SJSA1 (cell line): ENCODE measurements around the gene ERN2. TPM values are rescaled to one million over a fixed set of nuclear protein-coding genes. Genes with fewer than 3 reads are reported as not detected.
"Not testable (repeated sequence)": the region's sequence is repeated elsewhere in the genome, so short reads cannot be mapped to it uniquely, and the experiment has no call there.

Source experiments
- DNase-seq, 2 experiments: peaks; one replicate each; pipeline ENCODE4 v3.0.0-alpha.2; 2015 to 2020; ENCODE audit warnings: low spot score in 2 of 2, low read depth in 1 of 2
- H3K27ac ChIP-seq: fragments of 250-450 bp; sonication (Bioruptor Pico); 2 replicates; pipeline ENCODE4 v1.5.1; 2020; ENCODE audit warnings: mild to moderate bottlenecking, moderate library complexity
- H3K27me3 ChIP-seq: fragments of 250-450 bp; sonication (Bioruptor Pico); replicated peaks from 2 replicates; pipeline ENCODE4 v1.5.1; 2020; ENCODE audit warnings: mild to moderate bottlenecking, moderate library complexity
- H3K36me3 ChIP-seq: fragments of 250-450 bp; sonication (Bioruptor Pico); 2 replicates; pipeline ENCODE4 v1.5.1; 2020; ENCODE audit warnings: mild to moderate bottlenecking
- H3K4me1 ChIP-seq: fragments of 250-450 bp; sonication (Bioruptor Pico); replicated peaks from 2 replicates; pipeline ENCODE4 v1.6.1; 2021; ENCODE audit warnings: mild to moderate bottlenecking
- H3K4me3 ChIP-seq: fragments of 250-450 bp; sonication (Bioruptor Pico); 2 replicates; pipeline ENCODE4 v1.5.1; 2020; ENCODE audit warnings: mild to moderate bottlenecking
- H3K9me3 ChIP-seq: fragments of 250-450 bp; sonication (Bioruptor Pico); replicated peaks from 2 replicates; pipeline ENCODE4 v1.5.1; 2020; ENCODE audit warnings: mild to moderate bottlenecking
- total RNA-seq: library from RNA; depleted of rRNA; stranded (reverse); fragments of >200 nt; shearing (Covaris generic); gene quantifications from 2 replicates; pipeline ENCODE4 v1.2.3, GENCODE V29; 2014; rRNA removed

The ERN2 gene
- total RNA-seq = not detected in 2 replicates

- H3K4me3 ChIP-seq = no peak within 1 kb of the TSS
- no peak for DNase-seq
These were observed at the start of gene ERN2 for GRCh38 chr16:23712976-23713375. Gene ERN2, minus strand, starts transcription at chr16:23713222. Its CDS starts 35 bp downstream, at chr16:23713187.

GRCh38 chr16:23757937-23758619 is 45.1 kb upstream of the ERN2 start:
- DNase-seq = no peak
- H3K27ac ChIP-seq = no peak overlapping the region

More at GRCh38 chr16:23712976-23713375, at the start of gene ERN2:
- Histone ChIP-seq H3K27ac (no peak within 1 kb of the TSS), H3K27me3 (no peaks in the 10 kb centered on the region; the same call in 1 of the 2 replicates), H3K9me3 (peaks cover 2% of the 10 kb centered on the region; the same call in 1 of the 2 replicates), H3K36me3 (no peaks in the 10 kb centered on the region), H3K4me1 (no peaks in the 10 kb centered on the region)

GRCh38 chr16:23757116-23757515 is 44.1 kb upstream of the ERN2 start:
- DNase-seq = no peak
- H3K27ac ChIP-seq = no peak overlapping the region
- 0 out of 2 replicates have a peak, but pooled peaks cover 4% of the 10 kb centered on the region for H3K9me3 ChIP-seq
- H3K4me1 ChIP-seq = no peaks in the 10 kb centered on the region
- no peaks in the 10 kb centered on the region for H3K27me3 ChIP-seq
- H3K36me3 ChIP-seq = no peaks in the 10 kb centered on the region
- H3K4me3 ChIP-seq = no peak overlapping the region

More at GRCh38 chr16:23757937-23758619, 45.1 kb upstream of the ERN2 start:
- no peaks in the 10 kb centered on the region for H3K36me3 ChIP-seq
- H3K9me3 ChIP-seq = 0 out of 2 replicates have a peak, but pooled peaks cover 4% of the 10 kb centered on the region
- no peaks in the 10 kb centered on the region for H3K4me1 ChIP-seq
- H3K4me3 ChIP-seq = no peak overlapping the region
- no peaks in the 10 kb centered on the region for H3K27me3 ChIP-seq

DNA sequence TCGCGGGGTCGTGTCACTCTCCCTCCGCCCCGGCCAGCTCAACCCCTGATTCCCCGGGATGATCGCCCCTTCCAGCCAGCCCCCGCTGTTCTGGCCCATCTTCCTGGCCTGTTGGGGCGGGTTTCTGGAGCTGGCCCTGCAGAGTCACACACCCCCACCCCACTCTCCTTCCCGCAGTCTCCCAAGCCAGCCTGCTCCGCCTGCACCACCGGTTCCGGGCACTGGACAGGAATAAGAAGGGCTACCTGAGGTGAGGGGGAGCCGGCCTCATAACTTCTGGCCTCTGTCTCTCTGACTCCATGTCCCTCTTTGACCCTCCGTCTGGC is 42.4 kb upstream of the ERN2 start:
- H3K27ac ChIP-seq = no peak overlapping the region
- no peaks in the 10 kb centered on the region for H3K4me1 ChIP-seq

GRCh38 chr16:23754594-23755483 is 41.8 kb upstream of the ERN2 start, which contains the start of gene CHP2:
Gene CHP2, plus strand, starts transcription at chr16:23755026. Its CDS starts 24 bp downstream, at chr16:23755050.
- Histone ChIP-seq H3K4me1 (no peaks in the 10 kb centered on the region), H3K4me3 (no peak within 1 kb of the TSS), H3K9me3 (0 out of 2 replicates have a peak, but pooled peaks cover 4% of the 10 kb centered on the region), H3K27me3 (no peaks in the 10 kb centered on the region), H3K27ac (no peak within 1 kb of the TSS), H3K36me3 (no peaks in the 10 kb centered on the region)
- DNase-seq = no peak

More for the DNA sequence above, 42.4 kb upstream of the ERN2 start:
- Histone ChIP-seq H3K36me3 (no peaks in the 10 kb centered on the region), H3K4me3 (no peak overlapping the region), H3K27me3 (no peaks in the 10 kb centered on the region), H3K9me3 (0 out of 2 replicates have a peak, but pooled peaks cover 4% of the 10 kb centered on the region)
- DNase-seq = no peak

DNA sequence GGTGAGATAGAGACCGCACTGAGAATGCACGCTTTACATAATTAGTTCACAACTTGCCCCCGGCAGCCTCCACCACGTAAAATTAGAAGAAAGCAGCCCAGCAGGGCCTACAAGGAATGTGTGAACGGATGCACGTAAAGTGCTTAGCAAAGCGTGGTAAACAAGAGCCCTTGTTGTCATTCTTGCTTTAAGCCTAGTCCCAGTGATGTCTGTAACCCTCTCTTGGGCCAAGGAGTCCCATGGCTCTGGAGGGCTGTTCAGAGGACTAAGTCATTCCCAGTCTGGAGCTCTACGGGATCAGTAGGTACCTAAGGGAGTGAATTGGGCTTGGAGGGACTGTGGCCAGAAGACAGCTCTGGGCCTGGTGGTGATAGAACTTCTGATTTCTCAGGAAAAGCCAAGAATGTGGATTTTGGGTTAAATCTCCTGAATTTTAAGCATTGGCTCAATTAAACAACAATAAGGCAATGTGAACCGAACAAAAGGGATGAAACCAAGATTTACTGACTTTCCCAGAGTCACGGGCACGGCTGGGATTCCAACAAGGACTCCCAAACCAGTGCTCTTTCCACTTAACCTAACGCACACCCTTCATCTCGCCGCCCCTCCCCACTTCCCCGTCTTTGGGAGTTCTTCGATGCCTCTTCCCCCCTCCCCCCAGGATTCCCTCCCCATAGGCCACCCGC is 41.0 kb upstream of the ERN2 start:
- no peaks in the 10 kb centered on the region for H3K27me3 ChIP-seq
- H3K27ac ChIP-seq = no peak overlapping the region
- H3K4me1 ChIP-seq = no peaks in the 10 kb centered on the region

GRCh38 chr16:23751053-23751452 is 38.0 kb upstream of the ERN2 start:
- not testable (repeated sequence) for H3K9me3 ChIP-seq, H3K4me1 ChIP-seq, H3K27ac ChIP-seq, H3K4me3 ChIP-seq, H3K27me3 ChIP-seq, H3K36me3 ChIP-seq, DNase-seq

More for the DNA sequence above, 41.0 kb upstream of the ERN2 start:
- no peak overlapping the region for H3K4me3 ChIP-seq
- DNase-seq = no peak
- no peaks in the 10 kb centered on the region for H3K36me3 ChIP-seq
- H3K9me3 ChIP-seq = 0 out of 2 replicates have a peak, but pooled peaks cover 4% of the 10 kb centered on the region

DNA sequence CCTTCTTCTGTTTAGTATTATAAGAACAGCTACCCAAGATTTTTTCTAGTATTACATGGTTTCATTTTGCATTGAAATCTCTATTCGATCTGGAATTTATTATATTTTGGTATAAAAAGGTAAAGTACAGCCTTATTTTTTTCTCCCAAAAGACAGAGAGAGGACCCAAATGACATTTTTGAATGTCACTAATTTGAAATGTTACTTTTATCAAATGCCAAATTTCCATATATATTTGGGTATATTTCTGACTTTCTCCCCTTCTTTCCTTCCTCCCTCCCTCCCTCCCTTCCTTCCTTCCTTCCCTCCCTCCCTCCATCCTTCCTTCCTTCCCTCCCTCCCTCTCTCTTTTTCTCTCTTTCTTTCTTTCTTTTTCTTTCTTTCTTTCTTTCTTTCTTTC is 35.6 kb upstream of the ERN2 start:
- no peaks in the 10 kb centered on the region for H3K9me3 ChIP-seq
- H3K4me3 ChIP-seq = no peak overlapping the region
- no peaks in the 10 kb centered on the region for H3K36me3 ChIP-seq
- H3K4me1 ChIP-seq = no peaks in the 10 kb centered on the region
- no peak overlapping the region for H3K27ac ChIP-seq
- no peaks in the 10 kb centered on the region for H3K27me3 ChIP-seq
- DNase-seq = no peak

GRCh38 chr16:23745263-23745662 is 32.2 kb upstream of the ERN2 start:
- DNase-seq = no peak
- no peaks in the 10 kb centered on the region for H3K27me3 ChIP-seq
- H3K4me1 ChIP-seq = no peaks in the 10 kb centered on the region
- no peaks in the 10 kb centered on the region for H3K36me3 ChIP-seq
- no peak overlapping the region for H3K4me3 ChIP-seq
- no peaks in the 10 kb centered on the region for H3K9me3 ChIP-seq
- no peak overlapping the region for H3K27ac ChIP-seq

GRCh38 chr16:23742766-23743165 is 29.7 kb upstream of the ERN2 start:
- Histone ChIP-seq H3K27me3 (no peaks in the 10 kb centered on the region), H3K27ac (no peak overlapping the region), H3K36me3 (no peaks in the 10 kb centered on the region), H3K4me3 (no peak overlapping the region), H3K4me1 (no peaks in the 10 kb centered on the region), H3K9me3 (no peaks in the 10 kb centered on the region)
- no peak for DNase-seq

- Histone ChIP-seq H3K4me3 (no peak overlapping the region), H3K9me3 (no peaks in the 10 kb centered on the region), H3K27me3 (no peaks in the 10 kb centered on the region), H3K4me1 (no peaks in the 10 kb centered on the region), H3K36me3 (no peaks in the 10 kb centered on the region), H3K27ac (no peak overlapping the region)
- DNase-seq = no peak
These were observed 28.8 kb upstream of the ERN2 start for GRCh38 chr16:23741675-23742303.

GRCh38 chr16:23739516-23739915 is 26.5 kb upstream of the ERN2 start:
- Histone ChIP-seq H3K36me3 (no peaks in the 10 kb centered on the region), H3K27ac (no peak overlapping the region), H3K4me1 (no peaks in the 10 kb centered on the region), H3K4me3 (no peak overlapping the region), H3K27me3 (no peaks in the 10 kb centered on the region), H3K9me3 (no peaks in the 10 kb centered on the region)
- DNase-seq = no peak

DNA sequence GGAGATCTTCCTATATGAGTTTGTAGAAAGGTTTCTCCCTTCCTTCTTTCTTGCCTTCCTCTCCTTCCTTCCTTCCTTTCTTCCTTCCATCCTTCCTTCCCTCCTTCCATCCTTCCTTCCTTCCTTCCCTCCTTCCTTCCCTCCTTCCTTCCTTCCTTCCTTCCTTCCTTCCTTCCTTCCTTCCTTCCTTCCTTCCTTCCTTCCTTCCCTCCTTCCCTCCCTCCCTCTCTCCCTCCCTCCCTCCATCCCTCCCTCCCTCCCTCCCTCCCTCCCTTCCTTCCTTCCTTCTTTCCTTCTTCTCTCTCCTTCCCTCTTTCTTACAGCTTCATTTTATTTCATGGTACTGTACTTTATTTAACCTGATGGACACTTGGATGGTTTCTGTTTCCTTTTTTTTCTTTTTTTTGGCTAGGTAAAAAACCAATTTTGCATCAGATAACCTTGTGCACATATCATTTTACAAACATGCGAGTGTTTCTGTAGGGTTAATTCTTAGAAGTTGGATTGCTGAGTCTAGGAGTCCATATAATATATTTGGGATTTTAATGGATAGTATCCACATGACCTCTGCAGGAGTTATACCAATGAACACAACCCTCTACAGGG is 24.5 kb upstream of the ERN2 start:
- H3K36me3 ChIP-seq, H3K4me3 ChIP-seq, DNase-seq, H3K27me3 ChIP-seq, H3K4me1 ChIP-seq, H3K27ac ChIP-seq, H3K9me3 ChIP-seq: not testable (repeated sequence)
